ENCODE data around the gene CDH11.
A peak's percentile ranks its signal among the peaks of the same experiment; 100 is the strongest.

Gene CDH11

DNA sequence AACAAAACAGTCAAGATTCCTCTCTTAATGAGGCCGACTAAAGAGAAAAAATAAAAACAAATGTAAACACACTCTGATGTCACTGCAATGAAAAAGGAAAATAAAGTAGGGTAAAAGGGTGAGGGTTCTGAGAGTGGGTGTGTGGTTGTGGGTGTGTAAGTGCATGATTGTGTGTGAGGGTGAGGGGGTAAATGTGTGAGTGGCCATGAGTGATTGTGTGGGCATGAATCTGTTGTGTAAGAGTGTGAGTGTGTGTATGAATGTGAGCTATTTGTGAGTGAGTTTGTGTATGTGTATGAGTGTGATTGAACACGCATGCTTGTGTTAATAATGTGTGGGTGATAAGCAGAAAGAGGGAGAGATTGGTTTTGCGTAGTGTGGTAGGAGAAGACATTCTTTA, 132.8 kb downstream of the CDH11 start:
- no peak for DNase-seq (ENCODE audit: low read depth in 1 of 2, low spot score in 1 of 2)
- H3K27me3 ChIP-seq (ENCODE audit: insufficient read depth, poor library complexity, severe bottlenecking) = no peaks in the 10 kb centered on the region
- TF ChIP-seq SPI1 (IDR thresholded peaks at IDR 0.05; ENCODE audit: borderline replicate concordance, low read depth) = no peak
- no peak for TF ChIP-seq GABPA (IDR thresholded peaks at IDR 0.05; ENCODE audit: low read depth)
- TF ChIP-seq, protein P1, sequence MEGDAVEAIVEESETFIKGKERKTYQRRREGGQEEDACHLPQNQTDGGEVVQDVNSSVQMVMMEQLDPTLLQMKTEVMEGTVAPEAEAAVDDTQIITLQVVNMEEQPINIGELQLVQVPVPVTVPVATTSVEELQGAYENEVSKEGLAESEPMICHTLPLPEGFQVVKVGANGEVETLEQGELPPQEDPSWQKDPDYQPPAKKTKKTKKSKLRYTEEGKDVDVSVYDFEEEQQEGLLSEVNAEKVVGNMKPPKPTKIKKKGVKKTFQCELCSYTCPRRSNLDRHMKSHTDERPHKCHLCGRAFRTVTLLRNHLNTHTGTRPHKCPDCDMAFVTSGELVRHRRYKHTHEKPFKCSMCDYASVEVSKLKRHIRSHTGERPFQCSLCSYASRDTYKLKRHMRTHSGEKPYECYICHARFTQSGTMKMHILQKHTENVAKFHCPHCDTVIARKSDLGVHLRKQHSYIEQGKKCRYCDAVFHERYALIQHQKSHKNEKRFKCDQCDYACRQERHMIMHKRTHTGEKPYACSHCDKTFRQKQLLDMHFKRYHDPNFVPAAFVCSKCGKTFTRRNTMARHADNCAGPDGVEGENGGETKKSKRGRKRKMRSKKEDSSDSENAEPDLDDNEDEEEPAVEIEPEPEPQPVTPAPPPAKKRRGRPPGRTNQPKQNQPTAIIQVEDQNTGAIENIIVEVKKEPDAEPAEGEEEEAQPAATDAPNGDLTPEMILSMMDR (IDR thresholded peaks at IDR 0.05; ENCODE audit: insufficient read depth, low read length) = no peak
- no peak for TF ChIP-seq POLR2AphosphoS5 (IDR thresholded peaks at IDR 0.05; ENCODE audit: low read depth)
- TF ChIP-seq, protein P2, sequence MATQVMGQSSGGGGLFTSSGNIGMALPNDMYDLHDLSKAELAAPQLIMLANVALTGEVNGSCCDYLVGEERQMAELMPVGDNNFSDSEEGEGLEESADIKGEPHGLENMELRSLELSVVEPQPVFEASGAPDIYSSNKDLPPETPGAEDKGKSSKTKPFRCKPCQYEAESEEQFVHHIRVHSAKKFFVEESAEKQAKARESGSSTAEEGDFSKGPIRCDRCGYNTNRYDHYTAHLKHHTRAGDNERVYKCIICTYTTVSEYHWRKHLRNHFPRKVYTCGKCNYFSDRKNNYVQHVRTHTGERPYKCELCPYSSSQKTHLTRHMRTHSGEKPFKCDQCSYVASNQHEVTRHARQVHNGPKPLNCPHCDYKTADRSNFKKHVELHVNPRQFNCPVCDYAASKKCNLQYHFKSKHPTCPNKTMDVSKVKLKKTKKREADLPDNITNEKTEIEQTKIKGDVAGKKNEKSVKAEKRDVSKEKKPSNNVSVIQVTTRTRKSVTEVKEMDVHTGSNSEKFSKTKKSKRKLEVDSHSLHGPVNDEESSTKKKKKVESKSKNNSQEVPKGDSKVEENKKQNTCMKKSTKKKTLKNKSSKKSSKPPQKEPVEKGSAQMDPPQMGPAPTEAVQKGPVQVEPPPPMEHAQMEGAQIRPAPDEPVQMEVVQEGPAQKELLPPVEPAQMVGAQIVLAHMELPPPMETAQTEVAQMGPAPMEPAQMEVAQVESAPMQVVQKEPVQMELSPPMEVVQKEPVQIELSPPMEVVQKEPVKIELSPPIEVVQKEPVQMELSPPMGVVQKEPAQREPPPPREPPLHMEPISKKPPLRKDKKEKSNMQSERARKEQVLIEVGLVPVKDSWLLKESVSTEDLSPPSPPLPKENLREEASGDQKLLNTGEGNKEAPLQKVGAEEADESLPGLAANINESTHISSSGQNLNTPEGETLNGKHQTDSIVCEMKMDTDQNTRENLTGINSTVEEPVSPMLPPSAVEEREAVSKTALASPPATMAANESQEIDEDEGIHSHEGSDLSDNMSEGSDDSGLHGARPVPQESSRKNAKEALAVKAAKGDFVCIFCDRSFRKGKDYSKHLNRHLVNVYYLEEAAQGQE (IDR thresholded peaks at IDR 0.05; ENCODE audit: insufficient replicate concordance, low read depth) = no peak
- H3K4me3 ChIP-seq (replicated peaks; ENCODE audit: insufficient read depth, low read length) = no peak overlapping the region
- no peak overlapping the region for H3K27ac ChIP-seq (replicated peaks)

DNA sequence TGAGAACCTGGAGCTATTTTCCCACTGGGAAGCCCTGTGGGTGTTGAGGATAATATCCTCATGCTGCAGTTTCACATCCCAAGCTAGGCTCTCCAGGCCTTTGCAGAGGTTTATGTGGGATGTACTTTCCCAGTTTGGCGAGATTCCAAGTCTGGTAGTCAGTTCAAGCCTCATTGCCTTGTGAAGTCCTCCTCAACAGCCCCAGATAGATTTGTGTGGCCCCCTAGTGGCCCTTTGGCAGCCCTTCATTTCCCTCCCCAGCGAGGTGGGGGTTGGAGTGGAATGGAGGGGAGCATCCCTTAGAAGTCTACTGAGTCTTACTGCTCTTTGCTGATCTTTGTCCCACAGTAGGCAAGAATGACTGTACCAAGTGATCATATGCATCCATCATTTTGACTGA, 137.9 kb downstream of the CDH11 start:
- DNase-seq (ENCODE audit: low read depth in 1 of 2, low spot score in 1 of 2) = peak; percentile 13 to 18
- Histone ChIP-seq H3K27ac (replicated peaks) (no peak overlapping the region), H3K4me3 (replicated peaks; ENCODE audit: insufficient read depth, low read length) (no peak overlapping the region), H3K27me3 (ENCODE audit: insufficient read depth, poor library complexity, severe bottlenecking) (no peaks in the 10 kb centered on the region)
- TF ChIP-seq GABPA (IDR thresholded peaks at IDR 0.05; ENCODE audit: low read depth) (no peak), SPI1 (IDR thresholded peaks at IDR 0.05; ENCODE audit: borderline replicate concordance, low read depth) (no peak), POLR2AphosphoS5 (IDR thresholded peaks at IDR 0.05; ENCODE audit: low read depth) (no peak)
- TF ChIP-seq, protein P1 (IDR thresholded peaks at IDR 0.05; ENCODE audit: insufficient read depth, low read length) = no peak
- TF ChIP-seq, protein P2 (IDR thresholded peaks at IDR 0.05; ENCODE audit: insufficient replicate concordance, low read depth) = no peak

DNA sequence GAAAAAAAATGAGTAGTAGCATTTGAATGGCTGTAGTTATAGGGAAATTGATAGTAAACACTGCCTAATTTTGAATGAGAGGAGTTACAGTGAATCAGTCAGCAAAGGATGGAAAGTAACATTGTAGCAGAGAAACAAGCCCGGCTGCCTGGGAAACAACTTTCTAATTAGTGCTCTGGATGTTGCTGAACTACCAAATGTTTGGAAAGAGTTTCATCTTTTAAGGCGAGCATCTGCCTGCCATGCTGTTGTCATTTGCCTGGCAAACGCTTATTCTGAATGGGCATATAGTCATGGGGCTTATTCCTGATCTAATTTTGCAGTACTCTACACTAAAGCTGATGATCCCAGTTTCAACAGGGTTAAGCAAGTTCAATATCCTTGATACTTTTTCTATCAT, 138.6 kb downstream of the CDH11 start:
- no peak overlapping the region for H3K27ac ChIP-seq (replicated peaks)
- no peak for TF ChIP-seq GABPA (IDR thresholded peaks at IDR 0.05; ENCODE audit: low read depth)
- no peak for TF ChIP-seq POLR2AphosphoS5 (IDR thresholded peaks at IDR 0.05; ENCODE audit: low read depth)
- TF ChIP-seq, protein P1 (IDR thresholded peaks at IDR 0.05; ENCODE audit: insufficient read depth, low read length) = no peak
- TF ChIP-seq SPI1 (IDR thresholded peaks at IDR 0.05; ENCODE audit: borderline replicate concordance, low read depth) = no peak
- TF ChIP-seq, protein P2 (IDR thresholded peaks at IDR 0.05; ENCODE audit: insufficient replicate concordance, low read depth) = no peak
- DNase-seq (ENCODE audit: low read depth in 1 of 2, low spot score in 1 of 2) = no peak

More for the DNA sequence above, 138.6 kb downstream of the CDH11 start:
- Histone ChIP-seq H3K4me3 (replicated peaks; ENCODE audit: insufficient read depth, low read length) (no peak overlapping the region), H3K27me3 (ENCODE audit: insufficient read depth, poor library complexity, severe bottlenecking) (no peaks in the 10 kb centered on the region)
